Measurements from ENCODE around the gene PHKB. TPM values are rescaled to one million over a fixed set of nuclear protein-coding genes. Genes with fewer than 3 reads are reported as not detected.

Gene PHKB
- total RNA-seq (ENCODE audit: low replicate concordance) = 53.7 and 84.8 TPM in 2 replicates

GRCh38 chr16:47460711-47461597 is at the start of gene PHKB, which contains the start of gene ITFG1:
PHKB (plus strand) TSS chr16:47461331; CDS start chr16:47461351, 20 bp downstream.
ITFG1 (minus strand) TSS chr16:47461063; CDS start chr16:47461045, 18 bp downstream.

Other genes with a start within 250 kb of the PHKB start
- gene ITFG1, start 268 bp upstream of the PHKB start, total RNA-seq (ENCODE audit: low replicate concordance) = 31.2 and 45.6 TPM in 2 replicates

Measured in smooth muscle cell of the coronary artery (primary cell).